T-cell (primary cell): ENCODE data around the gene ME2. TPM values are rescaled to one million over a fixed set of nuclear protein-coding genes. Genes with fewer than 3 reads are reported as not detected.

ENCODE experiments used
- ATAC-seq, 4 experiments: fragments of 200-7000 bp in 3 of 4; fragments of 150-1000 bp in 1 of 4; cut with Tn5 transposase; replicated peaks in 1 of 4; 1 replicate in 3 of 4; 2 replicates in 1 of 4; pipeline ENCODE4 v1.10.0; 2021; ENCODE audit warnings: moderate library complexity in 3 of 4, mild to moderate bottlenecking in 2 of 4, moderate number of reproducible peaks in 1 of 4
- CTCF ChIA-PET, 2 donors: fragments of 300-600 bp; sonication (Branson Sonifier 250); formaldehyde crosslinking; loops; one replicate each; lab custom pipeline; 2022; ENCODE audit warnings: antibody characterized with exemption in 2 of 2; lab: Charles Lee
- POLR2A ChIA-PET, 2 donors: fragments of 300-600 bp; sonication (Branson Sonifier 250); formaldehyde crosslinking; loops; one replicate each; lab custom pipeline; 2022; ENCODE audit warnings: antibody characterized with exemption in 2 of 2; lab: Charles Lee
- DNase-seq, 35 experiments: peaks; one replicate each; pipeline versions ENCODE4 v3.0.0 to v3.0.0-alpha.2; 2013 to 2023
- H3K27ac ChIP-seq: one replicate; pipeline ENCODE4 v1.5.1; 2013; ENCODE audit warnings: low read length
- H3K27me3 ChIP-seq, 2 experiments: replicated peaks in 1 of 2; 1 replicate in 1 of 2; 2 replicates in 1 of 2; pipeline versions ENCODE4 v1.6.1 to v1.7.0; 2013; ENCODE audit warnings: low read length in 1 of 2, mixed read lengths in 1 of 2; ENCODE audit not compliant: control insufficient read depth in 2 of 2, insufficient read depth in 2 of 2; ENCODE audit errors: extremely low read depth in 1 of 2
- H3K36me3 ChIP-seq, 2 donors: 1 replicate in 1 of 2; 2 replicates in 1 of 2; pipeline versions ENCODE4 v1.6.1 to v1.7.0; 2013; ENCODE audit warnings: low read length in 1 of 2; ENCODE audit not compliant: control insufficient read depth in 2 of 2, insufficient read depth in 1 of 2; ENCODE audit errors: extremely low read depth in 1 of 2
- H3K4me1 ChIP-seq, 2 experiments: 1 replicate in 1 of 2; 2 replicates in 1 of 2; pipeline versions ENCODE4 v1.6.1 to v1.7.0; 2013; ENCODE audit warnings: low read length in 2 of 2, mixed read lengths in 1 of 2; ENCODE audit not compliant: insufficient read depth in 2 of 2, control insufficient read depth in 1 of 2; ENCODE audit errors: extremely low read depth in 1 of 2
- H3K4me3 ChIP-seq, 2 donors: 1 replicate in 1 of 2; 2 replicates in 1 of 2; pipeline versions ENCODE4 v1.5.1 to v1.7.0; 2013; ENCODE audit warnings: mild to moderate bottlenecking in 2 of 2, low read length in 1 of 2, moderate library complexity in 1 of 2; ENCODE audit not compliant: control insufficient read depth in 1 of 2; ENCODE audit errors: extremely low read depth in 1 of 2
- H3K9me3 ChIP-seq: 2 replicates; pipeline ENCODE4 v1.7.0; 2013
- H3K27ac Mint-ChIP-seq, 2 donors: one replicate each; pipeline ENCODE4 v1.8.0; 2020 to 2021; ENCODE audit warnings: mild to moderate bottlenecking in 2 of 2, mixed read lengths in 2 of 2
- H3K27me3 Mint-ChIP-seq, 2 donors: one replicate each; pipeline ENCODE4 v1.8.0; 2021 to 2022; ENCODE audit warnings: mixed read lengths in 2 of 2
- H3K36me3 Mint-ChIP-seq: one replicate; pipeline ENCODE4 v1.8.0; 2021; ENCODE audit warnings: mixed read lengths
- H3K4me1 Mint-ChIP-seq, 3 donors: one replicate each; pipeline ENCODE4 v1.8.0; 2020 to 2022; ENCODE audit warnings: mixed read lengths in 3 of 3, mild to moderate bottlenecking in 1 of 3
- H3K4me3 Mint-ChIP-seq, 3 donors: one replicate each; pipeline ENCODE4 v1.8.0; 2020 to 2022; ENCODE audit warnings: mild to moderate bottlenecking in 3 of 3, mixed read lengths in 3 of 3, moderate library complexity in 3 of 3
- H3K9me3 Mint-ChIP-seq, 3 donors: one replicate each; pipeline ENCODE4 v1.8.0; 2020 to 2022; ENCODE audit warnings: mixed read lengths in 3 of 3
- WGBS: methylation state at CpG from one replicate; pipeline ENCODE4 v1.1.5; 2013; ENCODE audit warnings: missing lambda C conversion rate; ENCODE audit not compliant: insufficient coverage; 5-methylcytosine and 5-hydroxymethylcytosine counted together
- total RNA-seq, 35 experiments: library from RNA in 6 of 35; stranded (reverse) in 6 of 35; fragments of 120-200 nt in 1 of 35; gene quantifications; one replicate each; pipeline versions ENCODE4 v1.2.1 to v1.2.4 and lab custom pipeline; 2013 to 2026

ME2 gene
- total RNA-seq, 5 donors from 2014 or later (not counting 1 experiment from before 2014, with no cell fraction given), result 30.5 to 42.6 (median 39.9) TPM

- Histone ChIP-seq H3K36me3 (peaks cover 10 to 63% of the 10 kb centered on the region in 2 donors), H3K4me1 (no peaks in the 10 kb centered on the region), H3K27me3 (no peaks in the 10 kb centered on the region), H3K27ac (no peak overlapping the region), H3K4me3 (no peak overlapping the region), H3K9me3 (no peaks in the 10 kb centered on the region)
- Mint-ChIP-seq H3K9me3 (no peaks in the 10 kb centered on the region), H3K27me3 (no peaks in the 10 kb centered on the region), H3K27ac (no peak overlapping the region), H3K4me1 (peaks cover 2 to 5% (median 4%) of the 10 kb centered on the region in 3 donors), H3K36me3 (peaks cover 51% of the 10 kb centered on the region), H3K4me3 (no peak overlapping the region)
- WGBS, result no CpG with 5 or more reads among the region's 1 CpG
- ATAC-seq, result no peak
- CTCF ChIA-PET, result no interaction called here
- POLR2A ChIA-PET, result no interaction called here
- DNase-seq, result no peak
Measured at GRCh38 chr18:50917021-50917420, 38.1 kb downstream of the ME2 start.

DNA sequence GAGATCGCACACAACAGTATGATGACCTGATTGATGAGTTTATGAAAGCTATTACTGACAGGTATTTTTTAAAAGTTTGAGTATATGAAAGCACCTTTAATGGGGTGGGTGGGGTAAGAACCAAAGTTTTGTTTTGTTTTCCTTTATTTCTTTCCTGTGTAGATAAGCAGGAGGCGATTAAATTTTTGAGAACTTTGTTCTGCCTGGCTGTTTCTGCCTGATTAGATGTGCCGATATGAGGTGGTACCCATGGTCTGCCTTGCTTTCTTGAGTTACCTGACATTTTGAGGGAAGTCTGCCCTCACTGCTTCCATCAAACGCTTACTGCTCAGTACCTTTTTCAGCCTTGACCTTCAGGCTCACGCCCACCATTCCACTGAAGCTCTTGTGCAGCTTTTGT, 39.2 kb downstream of the ME2 start:
- H3K36me3 Mint-ChIP-seq, result peaks cover 59% of the 10 kb centered on the region
- DNase-seq (no peak), ATAC-seq (no peak)
- Histone ChIP-seq H3K4me1 (no peaks in the 10 kb centered on the region), H3K27me3 (no peaks in the 10 kb centered on the region), H3K27ac (no peak overlapping the region), H3K4me3 (no peak overlapping the region), H3K9me3 (no peaks in the 10 kb centered on the region), H3K36me3 (peaks cover 10 to 65% of the 10 kb centered on the region in 2 donors)
- no peak overlapping the region for H3K4me3 Mint-ChIP-seq
- no peaks in the 10 kb centered on the region for H3K9me3 Mint-ChIP-seq
- CTCF ChIA-PET, result interaction anchor here in 1 of 2 donors (0.7 kb wide), 1 partner anchor 15 kb away, joined by 3 read pairs; no protein-coding TSS in a partner anchor
- WGBS, result 96% methylated on average over 4 of the region's 5 CpGs
- H3K27me3 Mint-ChIP-seq, result no peaks in the 10 kb centered on the region
- POLR2A ChIA-PET, result no interaction called here
- H3K4me1 Mint-ChIP-seq, result peaks cover 2 to 5% (median 4%) of the 10 kb centered on the region in 3 donors
- H3K27ac Mint-ChIP-seq, result no peak overlapping the region

DNA sequence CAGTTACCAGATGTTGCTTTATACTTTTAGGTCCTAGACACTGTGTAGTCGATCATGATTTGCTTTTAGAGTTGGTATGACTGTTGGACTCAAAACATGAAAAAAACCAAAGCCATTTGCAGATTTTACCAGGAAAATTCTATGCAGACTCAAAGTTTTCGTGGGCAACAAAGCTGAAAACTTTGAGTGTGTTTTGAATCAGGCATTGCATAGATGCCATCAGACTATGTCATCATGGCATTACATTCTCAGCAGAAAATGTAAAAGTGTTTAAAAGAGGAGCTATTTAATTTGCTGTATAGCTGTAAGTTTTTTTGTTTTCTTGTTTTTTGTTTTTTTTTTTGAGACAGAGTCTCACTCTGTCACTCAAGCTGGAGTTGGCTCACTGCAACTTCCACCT, 45.5 kb downstream of the ME2 start:
- WGBS, result 100% methylated on average over 1 of the region's 2 CpGs
- H3K4me3 Mint-ChIP-seq, result no peak overlapping the region
- no peak for DNase-seq
- no peaks in the 10 kb centered on the region for H3K4me1 ChIP-seq
- H3K27ac Mint-ChIP-seq, result no peak overlapping the region
- no peaks in the 10 kb centered on the region for H3K27me3 Mint-ChIP-seq
- peaks cover 3% of the 10 kb centered on the region for H3K9me3 ChIP-seq
- no peaks in the 10 kb centered on the region for H3K4me1 Mint-ChIP-seq
- H3K36me3 Mint-ChIP-seq, result peaks cover 69% of the 10 kb centered on the region
- no peak overlapping the region for H3K4me3 ChIP-seq
- ChIA-PET POLR2A (no interaction called here), CTCF (interaction anchor here in 1 of 2 donors (0.7 kb wide), 1 partner anchor 13 kb away, joined by 3 read pairs; no protein-coding TSS in a partner anchor)
- peaks cover 0 to 9% (median 2%) of the 10 kb centered on the region in 3 donors for H3K9me3 Mint-ChIP-seq
- H3K27ac ChIP-seq, result no peak overlapping the region
- H3K27me3 ChIP-seq, result no peaks in the 10 kb centered on the region
- no peak for ATAC-seq
- H3K36me3 ChIP-seq, result peaks cover 5 to 71% of the 10 kb centered on the region in 2 donors

DNA sequence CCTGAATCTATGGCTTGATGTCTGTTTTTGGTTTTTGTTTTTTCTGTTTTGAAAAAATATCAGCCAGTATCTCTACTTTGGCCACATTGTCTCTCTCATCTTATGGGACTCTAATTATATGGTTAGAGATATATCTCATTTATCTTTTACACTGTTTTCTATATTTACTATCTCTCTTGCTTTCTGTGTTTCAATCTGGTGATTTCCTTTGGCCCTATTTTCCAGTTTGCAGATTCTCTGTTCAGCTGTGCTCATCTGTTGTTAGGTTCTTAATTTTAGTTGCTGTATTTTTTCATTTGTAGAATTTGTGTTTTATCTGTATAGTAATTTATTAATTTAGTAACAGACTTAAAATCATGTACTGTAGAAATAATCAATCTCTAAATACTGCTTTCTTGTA, 47.6 kb downstream of the ME2 start:
- POLR2A ChIA-PET, result interaction anchor here in 1 of 2 donors (1.0 kb wide), 1 partner anchor 25 kb away, joined by 4 read pairs; no protein-coding TSS in a partner anchor
- Mint-ChIP-seq H3K36me3 (peaks cover 60% of the 10 kb centered on the region), H3K9me3 (peaks cover 0 to 9% (median 2%) of the 10 kb centered on the region in 3 donors), H3K27me3 (no peaks in the 10 kb centered on the region), H3K27ac (no peak overlapping the region), H3K4me3 (no peak overlapping the region), H3K4me1 (no peaks in the 10 kb centered on the region)
- DNase-seq, result no peak
- H3K9me3 ChIP-seq, result peaks cover 3% of the 10 kb centered on the region
- no peaks in the 10 kb centered on the region for H3K4me1 ChIP-seq
- peaks cover 5 to 53% of the 10 kb centered on the region in 2 donors for H3K36me3 ChIP-seq
- no peaks in the 10 kb centered on the region for H3K27me3 ChIP-seq
- ATAC-seq, result no peak
- no peak overlapping the region for H3K27ac ChIP-seq
- CTCF ChIA-PET, result no interaction called here
- no peak overlapping the region for H3K4me3 ChIP-seq

- Mint-ChIP-seq H3K36me3 (peaks cover 49% of the 10 kb centered on the region), H3K27ac (no peak overlapping the region), H3K4me3 (no peak overlapping the region), H3K27me3 (no peaks in the 10 kb centered on the region), H3K4me1 (no peaks in the 10 kb centered on the region), H3K9me3 (peaks cover 0 to 9% (median 2%) of the 10 kb centered on the region in 3 donors)
- Histone ChIP-seq H3K27ac (no peak overlapping the region), H3K4me3 (no peak overlapping the region), H3K27me3 (no peaks in the 10 kb centered on the region), H3K4me1 (no peaks in the 10 kb centered on the region), H3K9me3 (peaks cover 3% of the 10 kb centered on the region), H3K36me3 (peaks cover 6 to 35% of the 10 kb centered on the region in 2 donors)
- DNase-seq (no peak), ATAC-seq (no peak)
- POLR2A ChIA-PET, result interaction anchor here in 1 of 2 donors (0.5 kb wide), 1 partner anchor 39 kb away, joined by 4 read pairs; no protein-coding TSS in a partner anchor
- WGBS, result 80% methylated on average over 1 of the region's 2 CpGs
- CTCF ChIA-PET, result no interaction called here
Measured at GRCh38 chr18:50928551-50928950, 49.6 kb downstream of the ME2 start.

GRCh38 chr18:50933684-50934083, 54.8 kb downstream of the ME2 start:
- no peak overlapping the region for H3K4me3 Mint-ChIP-seq
- ChIA-PET POLR2A (no interaction called here), CTCF (interaction anchor here in 1 of 2 donors (0.6 kb wide), 1 partner anchor 123 kb away, joined by 3 read pairs; no protein-coding TSS in a partner anchor)
- DNase-seq, result no peak
- H3K27ac ChIP-seq, result no peak overlapping the region
- H3K9me3 Mint-ChIP-seq, result no peaks in the 10 kb centered on the region
- no peaks in the 10 kb centered on the region for H3K9me3 ChIP-seq
- H3K4me1 Mint-ChIP-seq, result no peaks in the 10 kb centered on the region
- 100% methylated on average over 3 of the region's 5 CpGs for whole genome bisulfite sequencing
- H3K36me3 Mint-ChIP-seq, result peaks cover 27% of the 10 kb centered on the region
- ATAC-seq, result no peak
- no peak overlapping the region for H3K27ac Mint-ChIP-seq
- peaks cover 10 to 18% of the 10 kb centered on the region in 2 donors for H3K36me3 ChIP-seq
- no peaks in the 10 kb centered on the region for H3K27me3 Mint-ChIP-seq
- no peaks in the 10 kb centered on the region for H3K27me3 ChIP-seq
- H3K4me3 ChIP-seq, result no peak overlapping the region
- H3K4me1 ChIP-seq, result no peaks in the 10 kb centered on the region
